ENCODE results near the gene PRICKLE2. TPM values are rescaled to one million over a fixed set of nuclear protein-coding genes. Genes with fewer than 3 reads are reported as not detected.

Gene PRICKLE2
- total and polyA plus RNA-seq, 2 experiments from 2014 or later = 8.5 to 30.3 TPM

DNA sequence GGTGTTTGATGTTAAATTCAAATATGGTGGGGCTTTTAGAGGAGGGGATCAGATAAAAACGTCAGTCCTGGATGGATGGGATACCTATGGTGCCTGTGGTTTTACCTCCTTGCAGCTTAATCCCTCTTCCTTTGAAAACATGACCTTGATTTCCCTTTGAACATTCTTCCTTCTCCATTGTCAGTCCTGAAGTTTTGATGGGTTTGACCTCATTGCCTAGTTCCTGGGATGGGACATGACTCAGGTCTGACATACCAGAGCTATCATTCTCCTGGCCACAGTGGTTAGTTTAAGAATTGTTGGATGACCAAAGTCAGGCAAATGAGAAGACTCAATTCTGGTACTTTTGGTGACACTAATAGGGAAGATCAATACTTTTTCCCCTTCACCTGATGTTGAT lies 87.2 kb downstream of the PRICKLE2 start:
- Histone ChIP-seq H3K9me3 (ENCODE audit: low read depth) (no peaks in the 10 kb centered on the region), H2AFZ (no peak overlapping the region), H3K9me2 (replicated peaks; ENCODE audit: insufficient read depth) (no peaks in the 10 kb centered on the region), H3K79me2 (peaks cover 5% of the 10 kb centered on the region), H3K27me3 (no peaks in the 10 kb centered on the region), H3K27ac (no peak overlapping the region), H3K4me1 (ENCODE audit: insufficient read depth) (peaks cover 4% of the 10 kb centered on the region), H3K4me2 (no peak overlapping the region), H3K4me3 (no peak overlapping the region), H3K36me3 (replicated peaks; ENCODE audit: insufficient read depth, low read depth) (no peaks in the 10 kb centered on the region), H4K20me1 (ENCODE audit: insufficient read depth, poor library complexity, severe bottlenecking) (no peaks in the 10 kb centered on the region)
- no peak for DNase-seq (ENCODE audit: low spot score)
- no peak for TF ChIP-seq EZH2phosphoT487 (IDR thresholded peaks at IDR 0.05; ENCODE audit: low read depth, severe bottlenecking, unreplicated experiment)
- TF ChIP-seq EZH2 (IDR thresholded peaks at IDR 0.05; ENCODE audit: borderline replicate concordance) = no peak
- TF ChIP-seq, protein P1, sequence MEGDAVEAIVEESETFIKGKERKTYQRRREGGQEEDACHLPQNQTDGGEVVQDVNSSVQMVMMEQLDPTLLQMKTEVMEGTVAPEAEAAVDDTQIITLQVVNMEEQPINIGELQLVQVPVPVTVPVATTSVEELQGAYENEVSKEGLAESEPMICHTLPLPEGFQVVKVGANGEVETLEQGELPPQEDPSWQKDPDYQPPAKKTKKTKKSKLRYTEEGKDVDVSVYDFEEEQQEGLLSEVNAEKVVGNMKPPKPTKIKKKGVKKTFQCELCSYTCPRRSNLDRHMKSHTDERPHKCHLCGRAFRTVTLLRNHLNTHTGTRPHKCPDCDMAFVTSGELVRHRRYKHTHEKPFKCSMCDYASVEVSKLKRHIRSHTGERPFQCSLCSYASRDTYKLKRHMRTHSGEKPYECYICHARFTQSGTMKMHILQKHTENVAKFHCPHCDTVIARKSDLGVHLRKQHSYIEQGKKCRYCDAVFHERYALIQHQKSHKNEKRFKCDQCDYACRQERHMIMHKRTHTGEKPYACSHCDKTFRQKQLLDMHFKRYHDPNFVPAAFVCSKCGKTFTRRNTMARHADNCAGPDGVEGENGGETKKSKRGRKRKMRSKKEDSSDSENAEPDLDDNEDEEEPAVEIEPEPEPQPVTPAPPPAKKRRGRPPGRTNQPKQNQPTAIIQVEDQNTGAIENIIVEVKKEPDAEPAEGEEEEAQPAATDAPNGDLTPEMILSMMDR (IDR thresholded peaks at IDR 0.05; ENCODE audit: poor library complexity) = no peak
- 56% methylated on average over 1 of the region's 1 CpG for WGBS (ENCODE audit: low lambda C conversion rate, missing lambda C conversion rate)

DNA sequence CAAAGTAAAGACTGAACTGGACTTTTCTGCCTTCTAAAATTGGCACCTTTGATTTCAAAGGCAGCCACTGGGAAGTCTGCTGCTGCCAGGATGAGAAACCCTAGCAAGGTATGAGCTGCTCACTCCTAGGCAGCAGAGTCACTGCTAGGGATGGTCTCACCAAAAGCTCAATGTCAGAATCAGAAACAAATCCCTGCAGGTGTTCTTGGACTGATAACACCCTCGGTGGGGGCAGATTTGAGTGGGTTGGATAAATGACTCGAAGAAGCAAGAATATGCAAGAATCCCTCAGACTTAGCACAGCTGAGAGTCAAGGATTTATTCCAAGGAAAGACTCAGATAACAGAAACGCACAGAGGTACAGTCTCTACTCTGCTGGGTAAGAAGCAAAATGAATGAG lies 90.4 kb downstream of the PRICKLE2 start:
- H3K9me3 ChIP-seq (ENCODE audit: low read depth) = no peaks in the 10 kb centered on the region
- no peaks in the 10 kb centered on the region for H3K36me3 ChIP-seq (replicated peaks; ENCODE audit: insufficient read depth, low read depth)
- no peak overlapping the region for H2AFZ ChIP-seq
- TF ChIP-seq, protein P1 (IDR thresholded peaks at IDR 0.05; ENCODE audit: poor library complexity) = no peak
- TF ChIP-seq EZH2 (IDR thresholded peaks at IDR 0.05; ENCODE audit: borderline replicate concordance) = no peak
- TF ChIP-seq EZH2phosphoT487 (IDR thresholded peaks at IDR 0.05; ENCODE audit: low read depth, severe bottlenecking, unreplicated experiment) = no peak
- H3K4me3 ChIP-seq = no peak overlapping the region
- no peak for DNase-seq (ENCODE audit: low spot score)
- peaks cover 9% of the 10 kb centered on the region for H3K4me1 ChIP-seq (ENCODE audit: insufficient read depth)
- no peaks in the 10 kb centered on the region for H3K79me2 ChIP-seq
- H3K9me2 ChIP-seq (replicated peaks; ENCODE audit: insufficient read depth) = no peaks in the 10 kb centered on the region
- H3K4me2 ChIP-seq = no peak overlapping the region
- H3K27me3 ChIP-seq = no peaks in the 10 kb centered on the region
- 43% methylated on average over 3 of the region's 3 CpGs for whole genome bisulfite sequencing (ENCODE audit: low lambda C conversion rate, missing lambda C conversion rate)
- no peaks in the 10 kb centered on the region for H4K20me1 ChIP-seq (ENCODE audit: insufficient read depth, poor library complexity, severe bottlenecking)
- H3K27ac ChIP-seq = no peak overlapping the region

DNA sequence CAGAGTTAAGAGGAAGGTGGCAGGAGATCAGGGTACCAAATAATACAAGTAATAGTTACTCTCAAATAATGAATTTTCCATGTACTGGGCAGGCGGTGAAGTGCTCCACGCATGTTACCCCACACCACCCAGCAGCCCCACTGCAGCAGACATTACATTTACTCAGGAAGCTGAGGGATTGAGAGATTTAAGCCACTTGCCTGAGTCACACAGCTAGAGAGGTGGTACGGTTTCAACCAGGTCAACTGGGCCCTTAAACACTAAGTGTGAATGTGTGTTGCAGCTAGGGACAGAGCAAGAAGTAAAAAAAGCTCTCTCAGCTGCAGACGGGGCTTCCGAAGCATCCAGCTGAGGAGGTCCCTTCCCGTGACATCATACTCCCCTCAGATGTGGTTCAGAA lies 91.3 kb downstream of the PRICKLE2 start:
- no peaks in the 10 kb centered on the region for H3K79me2 ChIP-seq

More for the DNA sequence above, 91.3 kb downstream of the PRICKLE2 start:
- TF ChIP-seq, protein P1 (IDR thresholded peaks at IDR 0.05; ENCODE audit: poor library complexity) = no peak
- TF ChIP-seq EZH2 (IDR thresholded peaks at IDR 0.05; ENCODE audit: borderline replicate concordance) = no peak
- TF ChIP-seq EZH2phosphoT487 (IDR thresholded peaks at IDR 0.05; ENCODE audit: low read depth, severe bottlenecking, unreplicated experiment) = no peak
- H2AFZ ChIP-seq = no peak overlapping the region
- no peaks in the 10 kb centered on the region for H3K36me3 ChIP-seq (replicated peaks; ENCODE audit: insufficient read depth, low read depth)
- H3K9me2 ChIP-seq (replicated peaks; ENCODE audit: insufficient read depth) = no peaks in the 10 kb centered on the region
- H3K27me3 ChIP-seq = no peaks in the 10 kb centered on the region
- H3K9me3 ChIP-seq (ENCODE audit: low read depth) = no peaks in the 10 kb centered on the region
- H3K4me2 ChIP-seq = no peak overlapping the region
- H3K4me1 ChIP-seq (ENCODE audit: insufficient read depth) = peaks cover 9% of the 10 kb centered on the region
- no peak for DNase-seq (ENCODE audit: low spot score)
- no peak overlapping the region for H3K4me3 ChIP-seq
- no peak overlapping the region for H3K27ac ChIP-seq
- 84% methylated on average over 6 of the region's 6 CpGs for WGBS (ENCODE audit: low lambda C conversion rate, missing lambda C conversion rate)
- no peaks in the 10 kb centered on the region for H4K20me1 ChIP-seq (ENCODE audit: insufficient read depth, poor library complexity, severe bottlenecking)

All from hepatocyte (in vitro differentiated cells).